Thymus (tissue), 11 donors: ENCODE data around the gene VWDE. TPM values are rescaled to one million over a fixed set of nuclear protein-coding genes. Genes with fewer than 3 reads are reported as not detected.

ENCODE experiments used
- DNase-seq, 9 donors: peaks; one replicate each; pipeline ENCODE4 v3.0.0-alpha.2; 2013; ENCODE audit warnings: low spot score in 9 of 9, low read depth in 6 of 9, missing footprints in 1 of 9
- H3K27ac ChIP-seq, 2 donors: one replicate each; pipeline ENCODE4 v1.5.1; 2013; ENCODE audit warnings: control low read depth in 1 of 2, low read depth in 1 of 2, low read length in 1 of 2, mild to moderate bottlenecking in 1 of 2, moderate library complexity in 1 of 2
- H3K27me3 ChIP-seq, 2 donors: one replicate each; pipeline ENCODE4 v1.5.1; 2013; ENCODE audit warnings: low read length in 1 of 2; ENCODE audit not compliant: control insufficient read depth in 2 of 2, insufficient read depth in 1 of 2
- H3K36me3 ChIP-seq, 2 donors: one replicate each; pipeline ENCODE4 v1.5.1; 2013; ENCODE audit warnings: low read length in 1 of 2, mild to moderate bottlenecking in 1 of 2, moderate library complexity in 1 of 2; ENCODE audit not compliant: control insufficient read depth in 2 of 2, insufficient read depth in 2 of 2
- H3K4me1 ChIP-seq, 2 donors: one replicate each; pipeline ENCODE4 v1.5.1; 2013; ENCODE audit warnings: low read length in 2 of 2; ENCODE audit not compliant: control insufficient read depth in 2 of 2, insufficient read depth in 2 of 2
- H3K4me3 ChIP-seq, 2 donors: one replicate each; pipeline ENCODE4 v1.5.1; 2013; ENCODE audit warnings: low read length in 2 of 2, control low read depth in 1 of 2, mild to moderate bottlenecking in 1 of 2
- H3K9me3 ChIP-seq, 2 donors: one replicate each; pipeline ENCODE4 v1.5.1; 2013; ENCODE audit warnings: low read length in 1 of 2, mild to moderate bottlenecking in 1 of 2; ENCODE audit not compliant: control insufficient read depth in 2 of 2, insufficient read depth in 1 of 2
- WGBS: extraction: QIAGEN DNeasy Blood & Tissue Kit; methylation state at CpG from one replicate; pipeline ENCODE4 v1.1.7; 2013; 5-methylcytosine and 5-hydroxymethylcytosine counted together
- polyA plus RNA-seq: library from polyadenylated mRNA; stranded (reverse); fragments of 200-250 nt; gene quantifications from one replicate; pipeline ENCODE4 v1.2.3, GENCODE V29; 2013
- total RNA-seq: library from RNA; stranded (reverse); fragments of 120-200 nt; gene quantifications from one replicate; pipeline ENCODE4 v1.2.4, GENCODE V29; 2013
- donor health status: healthy.

The VWDE gene
- total and polyA plus RNA-seq, 2 donors, result 0.23 to 0.90 TPM

DNA sequence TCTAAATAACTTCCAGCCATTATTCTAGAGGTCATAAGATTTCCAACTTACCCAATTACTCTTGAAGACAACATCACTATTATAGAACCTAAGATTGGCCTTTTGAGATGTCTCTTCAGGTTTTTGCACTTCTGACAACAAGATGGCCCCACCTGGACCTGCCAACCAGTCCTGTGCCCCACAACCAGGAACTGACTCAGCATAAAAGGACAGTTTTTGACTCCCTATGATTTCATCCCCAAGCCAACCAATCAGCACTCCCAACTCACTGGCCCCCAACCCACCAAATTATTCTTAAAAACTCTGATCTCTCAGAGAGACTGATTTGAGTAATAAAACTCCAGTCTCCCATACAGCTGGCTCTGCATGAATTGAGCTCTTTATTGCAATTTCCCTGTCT lies 98.2 kb downstream of the VWDE start:
- H3K36me3 ChIP-seq, result no peaks in the 10 kb centered on the region
- no peaks in the 10 kb centered on the region for H3K9me3 ChIP-seq
- no peak overlapping the region for H3K27ac ChIP-seq
- no peaks in the 10 kb centered on the region for H3K27me3 ChIP-seq
- DNase-seq, result no peak
- no peak overlapping the region for H3K4me3 ChIP-seq
- no peaks in the 10 kb centered on the region for H3K4me1 ChIP-seq

- WGBS, result 87% methylated on average over 4 of the region's 4 CpGs
- Histone ChIP-seq H3K27ac (no peak overlapping the region), H3K36me3 (no peaks in the 10 kb centered on the region), H3K4me3 (no peak overlapping the region), H3K4me1 (no peaks in the 10 kb centered on the region), H3K9me3 (no peaks in the 10 kb centered on the region), H3K27me3 (no peaks in the 10 kb centered on the region)
- no peak for DNase-seq
Observed at GRCh38 chr7:12303495-12303894, 100.2 kb downstream of the VWDE start.

DNA sequence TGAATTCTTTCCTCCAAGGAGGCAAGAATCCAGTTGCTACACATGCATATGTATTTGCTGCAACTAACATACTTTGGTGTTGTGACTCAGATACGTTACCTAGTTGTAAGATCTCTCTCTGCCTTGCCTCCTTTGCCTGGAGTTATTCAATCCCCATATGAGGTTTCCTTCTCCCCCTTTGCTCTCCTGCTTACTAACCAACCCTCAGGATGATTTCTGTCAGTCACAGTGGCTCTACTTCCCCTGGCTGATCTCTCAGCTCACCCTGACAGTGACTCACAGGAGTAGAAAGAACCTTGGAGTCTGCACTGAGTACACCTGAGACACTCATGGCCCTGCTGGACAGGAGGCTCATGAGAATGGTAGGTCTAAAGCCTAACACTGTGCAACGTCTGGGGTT lies 100.6 kb downstream of the VWDE start:
- Histone ChIP-seq H3K4me3 (no peak overlapping the region), H3K27me3 (no peaks in the 10 kb centered on the region), H3K36me3 (no peaks in the 10 kb centered on the region), H3K4me1 (no peaks in the 10 kb centered on the region), H3K27ac (no peak overlapping the region), H3K9me3 (no peaks in the 10 kb centered on the region)
- no peak for DNase-seq
- 88% methylated on average over 2 of the region's 2 CpGs for WGBS

DNA sequence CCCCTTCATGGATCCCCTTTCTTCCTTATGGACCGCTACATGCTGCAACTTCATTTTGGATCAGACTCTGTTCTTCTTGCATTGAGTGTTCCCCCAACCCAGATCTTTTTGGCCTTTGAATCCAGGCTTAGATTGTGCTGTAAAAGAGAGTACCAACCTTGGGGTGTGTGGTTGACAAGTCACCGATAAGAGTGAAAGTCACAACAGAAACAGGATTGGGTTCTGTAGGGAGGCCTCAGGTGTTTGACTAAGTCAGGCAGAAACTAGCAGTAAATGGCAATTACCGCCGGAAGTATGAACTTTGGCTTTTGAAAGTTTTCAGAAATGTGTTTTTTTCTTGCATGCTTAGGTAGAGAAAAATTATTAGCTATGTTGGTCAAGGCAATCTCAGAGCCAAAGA lies 103.2 kb downstream of the VWDE start:
- H3K27ac ChIP-seq, result no peak overlapping the region
- no peaks in the 10 kb centered on the region for H3K9me3 ChIP-seq
- 73% methylated on average over 4 of the region's 4 CpGs for WGBS
- H3K27me3 ChIP-seq, result no peaks in the 10 kb centered on the region
- no peak for DNase-seq
- H3K36me3 ChIP-seq, result no peaks in the 10 kb centered on the region
- no peaks in the 10 kb centered on the region for H3K4me1 ChIP-seq
- H3K4me3 ChIP-seq, result no peak overlapping the region

DNA sequence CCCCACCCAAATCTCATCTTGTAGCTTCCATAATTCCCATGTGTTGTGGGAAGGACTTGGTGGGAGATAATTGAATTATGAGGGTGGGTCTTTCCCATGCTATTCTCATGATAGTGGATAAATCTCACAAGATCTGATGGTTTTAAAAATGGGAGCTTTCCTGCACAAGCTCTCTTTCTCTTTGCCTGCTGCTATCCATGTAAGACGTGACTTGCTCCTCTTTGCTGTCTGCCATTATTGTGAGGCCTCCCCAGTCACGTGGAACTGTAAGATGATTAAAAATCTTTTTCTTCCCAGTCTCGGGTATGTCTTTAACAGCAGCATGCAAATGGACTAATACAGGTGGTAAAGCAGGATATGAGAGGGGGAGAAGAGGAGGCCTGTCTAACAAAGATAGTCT lies 104.3 kb downstream of the VWDE start:
- Histone ChIP-seq H3K4me3 (no peak overlapping the region), H3K4me1 (no peaks in the 10 kb centered on the region), H3K36me3 (no peaks in the 10 kb centered on the region), H3K9me3 (no peaks in the 10 kb centered on the region), H3K27ac (no peak overlapping the region), H3K27me3 (no peaks in the 10 kb centered on the region)
- DNase-seq, result no peak
- WGBS, result 88% methylated on average over 3 of the region's 3 CpGs

DNA sequence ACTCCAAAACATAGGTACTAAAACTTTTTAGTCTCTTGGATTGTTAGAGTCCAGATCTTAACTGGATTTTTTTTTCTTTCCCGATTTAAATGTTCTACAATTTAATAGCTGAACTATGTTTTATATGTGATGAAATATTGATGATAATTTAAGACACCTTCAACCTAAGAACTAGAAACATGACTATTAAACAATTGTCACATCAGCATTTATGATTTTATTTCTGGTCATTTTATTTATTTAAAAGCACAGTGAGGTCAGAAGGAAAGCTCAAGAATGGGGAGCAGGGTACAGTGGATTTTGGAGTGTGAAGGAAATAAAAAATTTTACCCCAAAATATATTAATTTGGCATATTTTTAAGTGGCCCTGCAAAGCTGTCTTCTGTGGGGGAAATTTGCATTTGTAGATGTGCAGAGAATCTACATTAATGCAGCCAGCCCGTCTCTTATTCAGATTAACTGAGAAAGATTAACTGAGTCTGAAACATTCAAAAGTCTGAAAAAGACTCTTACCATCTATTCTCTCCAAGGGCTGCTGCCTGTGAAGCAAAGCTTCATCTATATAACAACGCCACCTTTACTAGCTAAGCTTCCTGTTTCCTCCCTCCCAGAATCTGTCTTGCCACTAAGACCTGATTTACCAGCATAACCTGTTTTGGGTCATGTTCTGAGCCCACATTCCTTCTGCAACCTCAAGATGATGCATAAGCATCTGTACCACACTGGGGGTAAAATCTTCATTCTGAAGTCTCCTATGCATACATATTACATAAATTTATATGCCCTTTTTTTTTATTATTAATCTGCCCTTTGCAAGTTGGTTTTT lies 106.2 kb downstream of the VWDE start:
- Histone ChIP-seq H3K36me3 (no peaks in the 10 kb centered on the region), H3K4me3 (no peak overlapping the region), H3K9me3 (no peaks in the 10 kb centered on the region), H3K27me3 (no peaks in the 10 kb centered on the region), H3K27ac (no peak overlapping the region), H3K4me1 (no peaks in the 10 kb centered on the region)
- WGBS, result 84% methylated on average over 3 of the region's 3 CpGs
- DNase-seq, result no peak

DNA sequence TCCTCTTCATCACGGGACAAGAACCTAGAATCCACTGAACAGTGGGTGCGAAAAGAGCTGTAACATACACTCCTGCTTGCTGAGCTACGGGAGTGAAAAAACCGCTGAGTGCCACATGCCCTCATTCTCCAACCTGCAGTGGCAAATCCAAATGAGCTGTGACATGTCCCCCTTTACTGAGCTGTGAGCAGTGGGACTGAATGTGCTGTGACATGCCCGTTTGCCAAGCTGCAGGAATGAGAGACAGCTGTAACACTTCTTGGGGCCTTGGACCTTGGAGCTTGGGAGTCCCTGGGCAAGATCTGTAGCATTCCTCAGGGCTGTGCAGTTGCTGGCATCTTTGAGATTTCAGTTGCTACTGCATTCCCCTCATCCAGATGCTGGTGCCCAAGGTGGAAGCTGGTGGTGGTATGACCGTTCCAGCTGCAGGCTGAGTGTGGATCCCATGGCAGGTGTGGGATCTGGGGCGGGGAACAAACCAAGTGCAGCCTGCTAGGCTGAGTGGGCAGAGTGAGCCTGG lies 107.6 kb downstream of the VWDE start:
- H3K9me3 ChIP-seq, result no peaks in the 10 kb centered on the region
- no peaks in the 10 kb centered on the region for H3K36me3 ChIP-seq
- no peak for DNase-seq
- H3K4me1 ChIP-seq, result no peaks in the 10 kb centered on the region
- H3K27ac ChIP-seq, result no peak overlapping the region
- no peaks in the 10 kb centered on the region for H3K27me3 ChIP-seq
- WGBS, result 88% methylated on average over 7 of the region's 7 CpGs
- no peak overlapping the region for H3K4me3 ChIP-seq

- no peaks in the 10 kb centered on the region for H3K4me1 ChIP-seq
- no peak overlapping the region for H3K27ac ChIP-seq
- WGBS, result 36% methylated on average over 2 of the region's 2 CpGs
- DNase-seq, result no peak
- no peak overlapping the region for H3K4me3 ChIP-seq
- H3K36me3 ChIP-seq, result no peaks in the 10 kb centered on the region
- peaks cover 0 to 9% of the 10 kb centered on the region in 2 donors for H3K9me3 ChIP-seq
- no peaks in the 10 kb centered on the region for H3K27me3 ChIP-seq
Observed at GRCh38 chr7:12294701-12295100, 109.0 kb downstream of the VWDE start.

- no peaks in the 10 kb centered on the region for H3K36me3 ChIP-seq
- H3K4me3 ChIP-seq, result no peak overlapping the region
- no peak overlapping the region for H3K27ac ChIP-seq
- peak in 1 of 9 donors; percentile 1 for DNase-seq
- WGBS, result 94% methylated on average over 1 of the region's 1 CpG
- H3K9me3 ChIP-seq, result peaks cover 0 to 14% of the 10 kb centered on the region in 2 donors
- no peaks in the 10 kb centered on the region for H3K27me3 ChIP-seq
- no peaks in the 10 kb centered on the region for H3K4me1 ChIP-seq
Observed at GRCh38 chr7:12291870-12292269, 111.8 kb downstream of the VWDE start.
